NB4 (cell line): ENCODE data around the gene TIPARP.
"Not testable (repeated sequence)": the region's sequence is repeated elsewhere in the genome, so short reads cannot be mapped to it uniquely, and the experiment has no call there.

Experiments
- DNase-seq: peaks from one replicate; pipeline ENCODE4 v3.0.0; 2010; ENCODE audit warnings: low read depth
- H3K4me3 ChIP-seq: one replicate; pipeline ENCODE4 v1.5.1; 2011; ENCODE audit warnings: mild to moderate bottlenecking, low read depth, low read length, moderate library complexity
- MAX ChIP-seq: IDR thresholded peaks from 2 replicates; pipeline ENCODE4 v1.6.1; 2011; ENCODE audit warnings: low read depth, low read length
- MYC ChIP-seq: IDR thresholded peaks from 2 replicates; pipeline ENCODE4 v1.6.1; 2011; ENCODE audit warnings: low read depth, low read length
- POLR2A ChIP-seq: IDR thresholded peaks from 2 replicates; pipeline ENCODE4 v1.6.1; 2011; ENCODE audit warnings: mild to moderate bottlenecking; ENCODE audit not compliant: insufficient read length; ENCODE audit errors: extremely low read depth
- TF ChIP-seq, protein P1 (sequence below): IDR thresholded peaks from one replicate; pipeline ENCODE4 v1.5.1; 2012; ENCODE audit warnings: low read depth, low read length

Gene TIPARP

DNA sequence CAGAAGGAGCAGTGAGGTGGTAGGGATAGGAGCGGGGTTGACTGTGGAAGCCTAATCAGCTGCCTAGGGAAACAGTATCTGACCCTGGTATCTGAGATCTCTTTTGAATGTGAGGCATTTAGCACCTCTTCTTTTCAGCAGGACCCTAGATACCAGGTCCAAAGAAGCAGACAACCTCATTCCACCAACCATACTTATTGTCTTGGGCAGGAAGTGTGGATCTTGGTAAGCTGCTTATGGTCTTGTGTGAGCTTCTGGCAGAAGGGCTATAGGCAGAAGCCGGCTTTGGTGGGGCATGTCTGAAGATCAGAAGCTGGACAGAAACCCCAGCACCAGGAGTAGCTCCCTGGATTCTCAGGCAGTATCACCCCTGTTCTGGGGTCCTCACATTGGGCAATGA lies 65.6 kb downstream of the TIPARP start:
- no peak overlapping the region for H3K4me3 ChIP-seq
- TF ChIP-seq POLR2A (no peak), MAX (no peak), MYC (no peak)
- TF ChIP-seq, protein P1, sequence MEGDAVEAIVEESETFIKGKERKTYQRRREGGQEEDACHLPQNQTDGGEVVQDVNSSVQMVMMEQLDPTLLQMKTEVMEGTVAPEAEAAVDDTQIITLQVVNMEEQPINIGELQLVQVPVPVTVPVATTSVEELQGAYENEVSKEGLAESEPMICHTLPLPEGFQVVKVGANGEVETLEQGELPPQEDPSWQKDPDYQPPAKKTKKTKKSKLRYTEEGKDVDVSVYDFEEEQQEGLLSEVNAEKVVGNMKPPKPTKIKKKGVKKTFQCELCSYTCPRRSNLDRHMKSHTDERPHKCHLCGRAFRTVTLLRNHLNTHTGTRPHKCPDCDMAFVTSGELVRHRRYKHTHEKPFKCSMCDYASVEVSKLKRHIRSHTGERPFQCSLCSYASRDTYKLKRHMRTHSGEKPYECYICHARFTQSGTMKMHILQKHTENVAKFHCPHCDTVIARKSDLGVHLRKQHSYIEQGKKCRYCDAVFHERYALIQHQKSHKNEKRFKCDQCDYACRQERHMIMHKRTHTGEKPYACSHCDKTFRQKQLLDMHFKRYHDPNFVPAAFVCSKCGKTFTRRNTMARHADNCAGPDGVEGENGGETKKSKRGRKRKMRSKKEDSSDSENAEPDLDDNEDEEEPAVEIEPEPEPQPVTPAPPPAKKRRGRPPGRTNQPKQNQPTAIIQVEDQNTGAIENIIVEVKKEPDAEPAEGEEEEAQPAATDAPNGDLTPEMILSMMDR: no peak
- no peak for DNase-seq

GRCh38 chr3:156740581-156740980 lies 66.2 kb downstream of the TIPARP start:
- DNase-seq: not testable (repeated sequence)

GRCh38 chr3:156741935-156742334 lies 67.5 kb downstream of the TIPARP start:
- DNase-seq: no peak
- TF ChIP-seq MYC (no peak), MAX (no peak), POLR2A (no peak)
- TF ChIP-seq, protein P1: no peak

More at GRCh38 chr3:156740581-156740980, 66.2 kb downstream of the TIPARP start:
- not testable (repeated sequence) for H3K4me3 ChIP-seq

DNA sequence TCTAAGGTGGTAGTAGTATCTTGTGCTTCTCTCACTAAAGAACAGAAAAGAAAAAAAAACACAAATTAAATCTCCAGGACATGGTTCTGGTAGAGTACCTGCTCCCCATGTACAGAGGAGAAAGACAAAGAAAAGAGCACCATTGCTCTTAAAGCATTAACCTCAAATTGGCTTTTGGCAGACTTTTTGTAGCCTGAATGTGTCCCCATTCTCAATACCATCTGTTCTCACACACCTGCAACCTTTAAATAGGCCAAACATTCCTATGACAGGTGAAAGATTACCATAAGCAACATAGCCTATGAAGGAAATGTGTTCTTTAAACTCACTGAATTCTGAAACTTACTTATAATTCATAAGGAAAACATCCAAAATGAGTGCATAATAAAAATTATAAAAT lies 68.0 kb downstream of the TIPARP start:
- TF ChIP-seq MAX (no peak), POLR2A (no peak), MYC (no peak)
- TF ChIP-seq, protein P1: no peak
- DNase-seq: no peak
- H3K4me3 ChIP-seq: no peak overlapping the region

More at GRCh38 chr3:156741935-156742334, 67.5 kb downstream of the TIPARP start:
- H3K4me3 ChIP-seq: no peak overlapping the region

GRCh38 chr3:156743859-156744258 lies 69.5 kb downstream of the TIPARP start:
- no peak overlapping the region for H3K4me3 ChIP-seq
- TF ChIP-seq, protein P1: no peak
- TF ChIP-seq MAX (no peak), POLR2A (no peak), MYC (no peak)
- no peak for DNase-seq

- DNase-seq: no peak
- H3K4me3 ChIP-seq: no peak overlapping the region
- no peak for TF ChIP-seq MAX
- no peak for TF ChIP-seq POLR2A
- TF ChIP-seq, protein P1: no peak
- TF ChIP-seq MYC: no peak
Observed at GRCh38 chr3:156744631-156745030, 70.2 kb downstream of the TIPARP start.
